CD4-positive, alpha-beta T cell (primary cell): ENCODE results near the gene FGF4. TPM values are rescaled to one million over a fixed set of nuclear protein-coding genes. Genes with fewer than 3 reads are reported as not detected.

Experiments
- ATAC-seq: fragments of 200-7000 bp; cut with Tn5 transposase; one replicate; pipeline ENCODE4 v1.10.0; 2022; ENCODE audit warnings: mild to moderate bottlenecking; ENCODE audit not compliant: poor library complexity
- CTCF ChIA-PET: fragments of 350-600 bp; sonication (Branson Sonifier 250); formaldehyde crosslinking; loops from one replicate; lab custom pipeline; 2021; ENCODE audit warnings: antibody characterized with exemption, inconsistent platforms; lab: Charles Lee
- POLR2A ChIA-PET: fragments of 350-600 bp; sonication (Branson Sonifier 250); formaldehyde crosslinking; loops from one replicate; lab custom pipeline; 2021; ENCODE audit warnings: antibody characterized with exemption, inconsistent platforms; lab: Charles Lee
- DNase-seq, 14 experiments: peaks; one replicate each; pipeline ENCODE4 v3.0.0-alpha.2; 2013 to 2020; ENCODE audit warnings: mixed read lengths in 2 of 14
- H3K27ac ChIP-seq, 2 donors: one replicate each; pipeline versions ENCODE4 v1.5.1 to v1.7.0; 2013; ENCODE audit warnings: low read length in 2 of 2, low read depth in 1 of 2, mild to moderate bottlenecking in 1 of 2
- H3K27me3 ChIP-seq, 2 experiments: 1 replicate in 1 of 2; 2 replicates in 1 of 2; pipeline versions ENCODE4 v1.6.1 to v1.7.0; 2013; ENCODE audit warnings: low read length in 2 of 2, control low read depth in 1 of 2, mild to moderate bottlenecking in 1 of 2, moderate library complexity in 1 of 2; ENCODE audit not compliant: insufficient read depth in 2 of 2, control insufficient read depth in 1 of 2
- H3K36me3 ChIP-seq: one replicate; pipeline ENCODE4 v1.6.1; 2013; ENCODE audit warnings: low read length, control low read depth; ENCODE audit not compliant: insufficient read depth
- H3K4me1 ChIP-seq: one replicate; pipeline ENCODE4 v1.6.1; 2013; ENCODE audit warnings: low read length, control low read depth; ENCODE audit not compliant: insufficient read depth
- H3K4me3 ChIP-seq: one replicate; pipeline ENCODE4 v1.5.1; 2013; ENCODE audit warnings: mild to moderate bottlenecking, low read length, moderate library complexity
- H3K9me3 ChIP-seq, 2 experiments: 1 replicate in 1 of 2; 2 replicates in 1 of 2; pipeline versions ENCODE4 v1.6.1 to v1.7.0; 2013; ENCODE audit warnings: low read length in 2 of 2, mild to moderate bottlenecking in 2 of 2, control low read depth in 1 of 2, moderate library complexity in 1 of 2; ENCODE audit not compliant: control insufficient read depth in 1 of 2, insufficient read depth in 1 of 2
- H3K27ac Mint-ChIP-seq: one replicate; pipeline ENCODE4 v1.8.0; 2020; ENCODE audit warnings: mixed read lengths
- H3K27me3 Mint-ChIP-seq: one replicate; pipeline ENCODE4 v1.8.0; 2021; ENCODE audit warnings: mixed read lengths
- H3K36me3 Mint-ChIP-seq: one replicate; pipeline ENCODE4 v1.8.0; 2021; ENCODE audit warnings: low read depth, mixed read lengths
- H3K4me1 Mint-ChIP-seq: one replicate; pipeline ENCODE4 v1.8.0; 2021; ENCODE audit warnings: low read depth, mixed read lengths
- H3K4me3 Mint-ChIP-seq: one replicate; pipeline ENCODE4 v1.8.0; 2020; ENCODE audit warnings: mild to moderate bottlenecking, mixed read lengths
- H3K9me3 Mint-ChIP-seq: one replicate; pipeline ENCODE4 v1.8.0; 2020; ENCODE audit warnings: mixed read lengths
- intact Hi-C, 2 experiments: fragments of 100-400 bp; cut with DNase I in 1 of 2; cut with micrococcal nuclease in 1 of 2; formaldehyde crosslinking; loops; one replicate each; pipeline versions ENCODE4 v1.15.1 to v1.9.0; 2023 to 2025; cut with DNase I, micrococcal nuclease
- total RNA-seq, 174 experiments: library from RNA in 2 of 174; stranded (reverse) in 2 of 174; gene quantifications; one replicate each; pipeline ENCODE4 v1.2.3 and lab custom pipeline; 2021 to 2026
- TF ChIP-seq, protein P1 (sequence below): fragments of 200-600 bp; IDR thresholded peaks from one replicate; pipeline ENCODE4 v1.8.0; 2022; ENCODE audit warnings: antibody characterized with exemption, mild to moderate bottlenecking

Gene FGF4
- total RNA-seq, 2 experiments from 2014 or later: not detected

- no peaks in the 10 kb centered on the region for H3K9me3 Mint-ChIP-seq
- Histone ChIP-seq H3K27me3 (peaks cover 4 to 6% of the 10 kb centered on the region in 2 experiments), H3K4me3 (no peak overlapping the region), H3K36me3 (no peaks in the 10 kb centered on the region), H3K9me3 (peaks cover 0 to 6% of the 10 kb centered on the region in 2 experiments), H3K27ac (no peak overlapping the region), H3K4me1 (no peaks in the 10 kb centered on the region)
- H3K36me3 Mint-ChIP-seq: no peaks in the 10 kb centered on the region
- no peak overlapping the region for H3K27ac Mint-ChIP-seq
- CTCF ChIA-PET: no interaction called here
- TF ChIP-seq, protein P1, sequence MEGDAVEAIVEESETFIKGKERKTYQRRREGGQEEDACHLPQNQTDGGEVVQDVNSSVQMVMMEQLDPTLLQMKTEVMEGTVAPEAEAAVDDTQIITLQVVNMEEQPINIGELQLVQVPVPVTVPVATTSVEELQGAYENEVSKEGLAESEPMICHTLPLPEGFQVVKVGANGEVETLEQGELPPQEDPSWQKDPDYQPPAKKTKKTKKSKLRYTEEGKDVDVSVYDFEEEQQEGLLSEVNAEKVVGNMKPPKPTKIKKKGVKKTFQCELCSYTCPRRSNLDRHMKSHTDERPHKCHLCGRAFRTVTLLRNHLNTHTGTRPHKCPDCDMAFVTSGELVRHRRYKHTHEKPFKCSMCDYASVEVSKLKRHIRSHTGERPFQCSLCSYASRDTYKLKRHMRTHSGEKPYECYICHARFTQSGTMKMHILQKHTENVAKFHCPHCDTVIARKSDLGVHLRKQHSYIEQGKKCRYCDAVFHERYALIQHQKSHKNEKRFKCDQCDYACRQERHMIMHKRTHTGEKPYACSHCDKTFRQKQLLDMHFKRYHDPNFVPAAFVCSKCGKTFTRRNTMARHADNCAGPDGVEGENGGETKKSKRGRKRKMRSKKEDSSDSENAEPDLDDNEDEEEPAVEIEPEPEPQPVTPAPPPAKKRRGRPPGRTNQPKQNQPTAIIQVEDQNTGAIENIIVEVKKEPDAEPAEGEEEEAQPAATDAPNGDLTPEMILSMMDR: no peak
- peaks cover 11% of the 10 kb centered on the region for H3K27me3 Mint-ChIP-seq
- intact Hi-C loops: no loop called here
- DNase-seq (no peak), ATAC-seq (no peak)
- POLR2A ChIA-PET: interaction anchor here (0.6 kb wide), 1 partner anchor 1927 kb away, joined by 5 read pairs; no protein-coding TSS in a partner anchor
- no peak overlapping the region for H3K4me3 Mint-ChIP-seq
- H3K4me1 Mint-ChIP-seq: no peaks in the 10 kb centered on the region
Observed at GRCh38 chr11:69750108-69750850, 24.9 kb downstream of the FGF4 start.

DNA sequence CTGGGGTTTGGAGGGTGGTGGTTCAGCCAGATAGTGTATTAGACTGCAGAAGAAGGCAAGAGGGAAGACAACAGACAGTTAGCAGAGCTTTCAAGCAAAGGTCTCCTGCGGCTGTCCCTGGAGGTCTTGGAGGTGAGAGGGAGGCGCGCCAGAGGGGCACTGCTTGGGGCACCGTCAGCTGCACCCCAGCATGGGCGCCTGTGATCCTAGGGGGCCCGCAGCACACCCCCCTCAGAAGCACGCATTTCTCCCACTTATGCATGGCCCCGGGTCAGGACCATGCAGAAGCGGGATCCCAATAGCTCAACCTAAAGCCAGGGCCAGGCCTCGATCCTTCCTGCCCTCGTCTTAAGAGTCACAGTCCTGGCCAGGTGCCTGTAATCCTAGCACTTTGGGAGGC is 26.5 kb downstream of the FGF4 start:
- DNase-seq (no peak), ATAC-seq (no peak)
- Mint-ChIP-seq H3K4me1 (no peaks in the 10 kb centered on the region), H3K9me3 (no peaks in the 10 kb centered on the region), H3K4me3 (no peak overlapping the region), H3K27me3 (peaks cover 17% of the 10 kb centered on the region), H3K36me3 (no peaks in the 10 kb centered on the region), H3K27ac (no peak overlapping the region)
- Histone ChIP-seq H3K4me3 (no peak overlapping the region), H3K27me3 (peaks cover 4 to 5% of the 10 kb centered on the region in 2 experiments), H3K4me1 (no peaks in the 10 kb centered on the region), H3K36me3 (no peaks in the 10 kb centered on the region), H3K9me3 (peaks cover 0 to 6% of the 10 kb centered on the region in 2 experiments), H3K27ac (no peak overlapping the region)
- intact Hi-C loops: no loop called here
- ChIA-PET POLR2A (no interaction called here), CTCF (interaction anchor here (0.5 kb wide), 1 partner anchor 507 kb away, joined by 3 read pairs; no protein-coding TSS in a partner anchor)
- TF ChIP-seq, protein P1: no peak

DNA sequence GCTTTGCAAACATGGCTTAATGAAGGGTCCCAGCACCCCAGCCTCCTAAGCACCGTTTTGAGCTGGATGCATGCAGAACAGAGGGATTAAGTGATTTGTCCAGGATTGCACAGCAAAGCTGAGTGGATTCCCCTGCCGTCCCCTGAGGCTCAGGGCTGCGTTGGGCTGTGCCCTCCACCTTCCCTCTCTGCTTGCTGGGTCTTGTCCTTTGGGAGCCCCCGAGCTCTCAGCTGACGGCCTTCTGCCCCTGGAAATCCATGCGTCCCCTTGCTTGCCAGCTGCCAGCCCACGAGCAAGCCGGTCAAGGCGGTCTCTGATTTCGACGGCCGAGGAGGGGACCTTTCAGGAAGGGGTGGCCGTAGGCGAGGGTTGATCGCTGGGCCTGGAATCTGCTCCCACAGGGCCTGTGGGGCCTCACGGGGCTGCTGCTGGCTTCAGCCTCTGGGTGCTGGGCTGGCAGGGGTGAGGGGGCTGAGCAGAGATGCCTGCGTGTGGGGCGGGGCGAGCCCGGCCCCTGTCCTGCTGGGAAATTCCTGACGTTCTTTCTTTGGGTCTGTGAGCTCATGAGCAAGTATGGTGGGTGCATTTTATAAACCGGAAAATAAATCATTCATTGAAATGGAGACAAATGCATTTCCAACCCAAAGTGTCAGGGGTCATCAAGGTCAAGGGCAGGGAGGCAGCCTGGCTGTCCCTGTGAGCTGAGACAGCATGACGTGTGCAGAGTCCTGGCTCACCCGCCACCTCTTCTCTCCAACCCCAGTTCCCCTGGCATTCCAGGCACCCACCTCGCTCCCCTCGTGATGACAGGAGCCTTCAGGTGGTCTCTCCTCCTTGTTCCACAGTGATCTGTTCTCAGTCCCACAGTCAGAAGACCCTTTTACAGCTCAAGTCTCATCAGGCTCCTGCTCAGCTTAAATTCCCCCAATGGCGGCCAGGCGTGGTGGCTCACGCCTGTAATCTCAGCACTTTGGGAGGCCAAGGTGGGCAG is 28.1 kb downstream of the FGF4 start:
- Mint-ChIP-seq H3K4me3 (no peak overlapping the region), H3K9me3 (no peaks in the 10 kb centered on the region), H3K27ac (no peak overlapping the region), H3K4me1 (no peaks in the 10 kb centered on the region), H3K36me3 (no peaks in the 10 kb centered on the region), H3K27me3 (peaks cover 17% of the 10 kb centered on the region)
- intact Hi-C loops: no loop called here
- POLR2A ChIA-PET: no interaction called here
- DNase-seq (no peak), ATAC-seq (no peak)
- no peaks in the 10 kb centered on the region for H3K4me1 ChIP-seq
- H3K27me3 ChIP-seq: peaks cover 4 to 5% of the 10 kb centered on the region in 2 experiments
- H3K36me3 ChIP-seq: no peaks in the 10 kb centered on the region
- H3K9me3 ChIP-seq: peaks cover 0 to 6% of the 10 kb centered on the region in 2 experiments
- CTCF ChIA-PET: no interaction called here
- no peak overlapping the region for H3K27ac ChIP-seq
- TF ChIP-seq, protein P1: no peak
- H3K4me3 ChIP-seq: no peak overlapping the region
